Hepatic stellate cell (primary cell): ENCODE data around the gene WFIKKN2.

Experiments used
- DNase-seq: peaks from one replicate; pipeline ENCODE4 v3.0.0; 2011; ENCODE audit warnings: low spot score

Gene WFIKKN2

GRCh38 chr17:50813583-50813982, 21.8 kb upstream of the WFIKKN2 start:
- DNase-seq = no peak

- DNase-seq = no peak
Observed at GRCh38 chr17:50815400-50815799, 20.0 kb upstream of the WFIKKN2 start.

GRCh38 chr17:50816271-50816670, 19.1 kb upstream of the WFIKKN2 start:
- DNase-seq = no peak

GRCh38 chr17:50816771-50817751, 18.3 kb upstream of the WFIKKN2 start:
- DNase-seq = peak; percentile 44

- peak; percentile 44 for DNase-seq
Observed at GRCh38 chr17:50817838-50818237, 17.5 kb upstream of the WFIKKN2 start.

GRCh38 chr17:50818261-50818660, 17.1 kb upstream of the WFIKKN2 start:
- no peak for DNase-seq

- DNase-seq = no peak
Observed at GRCh38 chr17:50818921-50819657, 16.3 kb upstream of the WFIKKN2 start.

GRCh38 chr17:50820651-50821050, 14.7 kb upstream of the WFIKKN2 start:
- DNase-seq = no peak

- no peak for DNase-seq
Observed at GRCh38 chr17:50822550-50822949, 12.8 kb upstream of the WFIKKN2 start.

- no peak for DNase-seq
Observed at GRCh38 chr17:50824429-50824828, 11.0 kb upstream of the WFIKKN2 start.

GRCh38 chr17:50825188-50825587, 10.2 kb upstream of the WFIKKN2 start:
- no peak for DNase-seq

- no peak for DNase-seq
Observed at GRCh38 chr17:50828508-50829170, 6.7 kb upstream of the WFIKKN2 start.

GRCh38 chr17:50829332-50829731, 6.1 kb upstream of the WFIKKN2 start:
- DNase-seq = no peak

- no peak for DNase-seq
Observed at GRCh38 chr17:50830352-50830751, 5.0 kb upstream of the WFIKKN2 start.

- DNase-seq = no peak
Observed at GRCh38 chr17:50830994-50831393, 4.4 kb upstream of the WFIKKN2 start.

GRCh38 chr17:50831471-50831928, 3.9 kb upstream of the WFIKKN2 start:
- DNase-seq = no peak

- DNase-seq = no peak
Observed at GRCh38 chr17:50832267-50832863, 3.0 kb upstream of the WFIKKN2 start.

GRCh38 chr17:50832864-50833381, 2.5 kb upstream of the WFIKKN2 start:
- DNase-seq = no peak

GRCh38 chr17:50833510-50834428, 1.6 kb upstream of the WFIKKN2 start:
- DNase-seq = no peak

- DNase-seq = peak; percentile 84
Observed at GRCh38 chr17:50834429-50835300, 721 bp upstream of the WFIKKN2 start.
